NCI-H128 (cell line): ENCODE data around the gene NAV2.
"Not testable (repeated sequence)": the region's sequence is repeated elsewhere in the genome, so short reads cannot be mapped to it uniquely, and the experiment has no call there.

Experiments
- DNase-seq: peaks from one replicate; lab custom pipeline; 2025; ENCODE audit not compliant: unreplicated experiment; lab: John Stamatoyannopoulos, UW

Gene NAV2

DNA sequence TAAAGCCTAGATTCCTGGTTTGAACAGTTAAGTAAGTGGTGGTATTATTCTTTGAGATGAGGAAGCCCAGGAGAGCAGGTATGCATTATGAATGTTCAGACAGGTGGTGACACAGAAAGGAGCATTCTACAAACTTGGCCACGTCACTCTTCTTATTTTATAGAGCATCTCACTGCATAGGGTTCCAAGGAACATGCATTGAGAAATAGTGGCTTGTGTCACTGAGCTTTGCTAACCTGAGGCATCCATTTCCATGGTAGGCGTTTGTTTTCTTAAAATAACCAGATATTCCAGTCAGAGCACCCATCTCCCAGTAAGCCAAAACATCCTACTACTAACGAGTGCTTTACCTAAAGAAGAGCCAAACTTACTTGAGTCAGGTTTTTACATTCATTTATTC lies 169.7 kb downstream of the NAV2 start:
- DNase-seq = no peak

DNA sequence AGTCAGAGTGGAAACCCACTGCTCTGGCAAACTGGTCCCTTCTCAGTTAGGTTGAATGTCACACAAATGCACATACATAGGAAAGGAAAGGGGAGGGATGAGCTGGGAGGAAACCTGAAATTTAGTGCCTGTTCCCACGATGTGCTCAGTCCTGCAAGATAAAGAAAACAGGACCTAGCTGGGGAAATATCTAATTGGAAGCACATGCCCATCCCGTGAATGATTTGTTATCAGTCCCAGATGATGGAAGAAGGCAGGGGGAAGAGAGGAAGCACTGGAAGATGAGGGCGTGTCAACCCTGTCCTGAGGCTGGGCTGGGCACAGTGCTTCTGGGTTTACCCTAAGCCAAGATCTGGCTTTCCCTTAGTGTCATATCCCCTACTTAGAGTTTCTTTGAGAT lies 173.9 kb downstream of the NAV2 start:
- no peak for DNase-seq

DNA sequence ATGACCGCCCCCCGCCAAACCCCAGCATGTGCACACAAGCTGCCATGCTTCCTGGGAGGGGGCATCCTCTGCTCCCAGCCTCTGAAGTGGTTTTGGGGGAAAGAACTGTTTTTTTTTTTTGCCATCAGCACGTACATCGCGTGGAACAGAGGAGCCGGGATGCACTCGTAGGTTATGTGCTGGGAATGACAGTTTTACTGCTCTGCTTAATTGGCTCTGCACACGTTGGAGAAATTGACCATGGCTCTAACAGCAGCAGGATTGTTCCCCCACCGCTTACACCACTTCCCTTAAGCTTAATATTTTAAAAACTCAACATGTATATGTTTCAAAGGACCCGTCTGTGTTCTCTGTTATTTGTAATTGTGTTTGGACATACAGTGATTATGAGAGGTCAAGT lies 175.2 kb downstream of the NAV2 start:
- no peak for DNase-seq

DNA sequence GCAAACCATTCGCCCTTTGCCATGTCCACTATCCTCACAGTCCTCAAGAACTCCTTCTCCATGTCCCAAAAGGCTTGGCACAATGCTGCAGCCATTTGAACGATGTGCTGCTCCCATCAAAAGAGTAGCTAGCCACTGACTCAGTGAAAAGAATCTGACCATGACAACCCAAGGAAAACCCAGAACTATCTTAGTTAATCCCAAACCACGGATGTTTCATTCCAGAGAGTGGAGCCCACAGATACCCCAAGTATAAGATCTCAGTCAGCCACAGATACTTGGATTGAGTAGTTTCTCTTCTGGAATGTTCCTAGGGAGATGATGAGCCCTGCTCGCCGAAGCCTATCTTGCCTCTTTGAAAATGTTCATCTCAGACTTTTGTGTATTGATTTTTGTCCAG lies 176.9 kb downstream of the NAV2 start:
- no peak for DNase-seq

DNA sequence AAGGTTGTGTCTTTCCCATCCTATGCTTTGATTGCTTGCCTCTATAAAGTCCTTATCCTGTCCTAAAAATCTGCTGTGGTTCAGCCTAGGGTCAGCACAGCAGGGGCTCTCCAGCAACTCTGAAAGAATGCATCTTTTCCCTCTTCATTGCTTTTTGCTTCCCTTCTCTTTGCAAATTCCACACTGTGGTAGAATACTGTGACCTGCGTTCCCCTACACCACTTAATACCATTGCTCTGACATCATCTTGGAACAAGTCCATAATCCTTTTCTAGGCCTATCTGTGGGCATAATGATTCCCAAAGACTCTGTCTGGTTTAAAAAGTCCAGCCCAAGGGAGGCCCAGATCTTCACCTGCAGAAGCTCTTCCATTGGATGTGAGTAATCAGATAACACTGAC lies 177.7 kb downstream of the NAV2 start:
- no peak for DNase-seq

DNA sequence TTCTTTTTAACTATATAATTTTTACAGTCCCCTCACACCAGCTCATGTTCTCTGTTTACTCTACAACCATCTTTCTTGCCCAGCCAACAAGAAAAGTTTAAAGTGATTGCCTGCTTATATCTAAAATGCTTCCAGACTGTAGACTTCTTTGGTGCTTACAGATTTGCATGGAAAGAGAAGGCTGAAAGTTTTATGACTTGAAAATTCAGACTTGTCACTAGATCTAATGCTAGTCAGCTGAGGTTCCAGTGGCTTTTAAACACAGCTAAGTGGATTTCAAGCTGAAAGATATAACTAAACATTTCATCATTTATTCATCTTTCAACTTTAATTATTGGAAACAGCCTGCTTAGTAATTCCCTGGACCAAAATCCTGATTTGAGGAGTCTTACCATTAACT lies 178.4 kb downstream of the NAV2 start:
- DNase-seq = no peak

DNA sequence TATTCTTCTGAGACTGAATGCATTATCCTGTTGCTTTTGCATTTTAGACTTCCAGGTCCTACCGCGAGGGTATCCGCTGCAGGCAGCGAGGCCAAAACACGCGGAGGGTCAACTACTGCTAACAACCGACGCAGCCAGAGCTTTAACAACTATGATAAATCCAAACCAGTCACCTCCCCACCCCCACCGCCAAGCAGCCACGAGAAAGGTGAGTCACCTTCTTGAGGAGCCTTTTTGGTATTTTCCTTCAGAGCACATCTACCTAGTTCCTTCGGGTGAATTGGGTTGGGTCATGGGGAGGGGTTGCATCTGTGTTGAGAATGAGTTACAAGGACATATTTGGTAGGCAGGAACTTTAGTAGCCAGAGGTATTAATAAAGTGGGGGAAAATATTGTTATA lies 179.8 kb downstream of the NAV2 start:
- no peak for DNase-seq

DNA sequence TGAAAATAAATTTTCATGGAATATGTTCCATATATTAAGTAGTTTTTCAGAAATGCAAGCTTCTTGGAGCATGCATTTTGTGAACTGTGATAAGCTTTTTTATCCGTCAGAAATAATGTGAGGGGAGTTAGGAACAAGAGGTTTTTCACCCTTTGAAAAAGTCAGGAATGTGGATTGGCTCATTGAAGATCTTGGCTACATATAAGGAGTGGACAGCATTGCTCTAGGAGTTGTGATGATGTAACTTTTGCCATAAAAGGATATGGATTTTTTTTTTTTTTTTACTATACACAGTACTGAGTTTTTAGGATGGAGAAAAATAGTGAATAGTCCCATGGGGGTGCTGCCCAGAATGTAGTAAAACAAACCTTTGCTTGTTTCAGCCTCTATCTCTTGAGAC lies 180.2 kb downstream of the NAV2 start:
- no peak for DNase-seq

DNA sequence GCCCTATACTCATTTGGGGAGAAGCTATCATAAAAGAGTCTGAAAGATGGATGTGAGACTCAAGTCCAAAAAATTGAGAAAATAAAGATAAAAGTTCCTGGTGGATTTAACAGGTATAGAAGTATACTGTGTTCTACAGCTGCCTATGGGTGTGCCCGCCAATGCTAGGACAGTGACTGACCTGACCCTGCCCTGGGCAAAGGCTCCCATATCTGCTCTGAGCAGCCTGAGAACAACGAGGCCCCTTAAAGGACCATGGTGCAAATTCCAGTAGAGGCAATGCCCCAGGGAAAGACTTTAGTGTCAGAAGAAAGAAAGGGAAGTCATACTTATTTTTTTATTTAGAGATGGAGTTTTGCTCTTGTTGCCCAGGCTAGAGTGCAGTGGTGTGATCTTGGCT lies 181.8 kb downstream of the NAV2 start:
- DNase-seq = no peak

DNA sequence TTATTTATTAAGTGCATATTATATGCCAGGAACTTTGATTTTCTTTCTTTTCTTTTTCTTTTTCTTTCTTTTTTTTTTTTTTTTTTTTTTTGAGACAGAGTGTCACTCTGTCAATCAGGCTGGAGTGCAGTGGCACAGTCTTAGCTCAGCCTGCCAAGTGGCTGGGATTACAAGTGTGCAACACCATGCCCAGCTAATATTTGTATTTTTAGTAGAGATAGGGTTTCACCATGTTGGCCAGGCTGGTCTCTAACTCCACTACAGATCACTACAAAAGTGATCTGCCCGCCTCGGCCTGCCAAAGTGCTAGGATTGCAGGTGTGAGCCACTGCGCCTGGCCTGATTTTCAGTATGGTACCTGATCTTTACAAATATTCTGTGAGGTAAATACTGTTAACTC lies 182.4 kb downstream of the NAV2 start:
- not testable (repeated sequence) for DNase-seq

DNA sequence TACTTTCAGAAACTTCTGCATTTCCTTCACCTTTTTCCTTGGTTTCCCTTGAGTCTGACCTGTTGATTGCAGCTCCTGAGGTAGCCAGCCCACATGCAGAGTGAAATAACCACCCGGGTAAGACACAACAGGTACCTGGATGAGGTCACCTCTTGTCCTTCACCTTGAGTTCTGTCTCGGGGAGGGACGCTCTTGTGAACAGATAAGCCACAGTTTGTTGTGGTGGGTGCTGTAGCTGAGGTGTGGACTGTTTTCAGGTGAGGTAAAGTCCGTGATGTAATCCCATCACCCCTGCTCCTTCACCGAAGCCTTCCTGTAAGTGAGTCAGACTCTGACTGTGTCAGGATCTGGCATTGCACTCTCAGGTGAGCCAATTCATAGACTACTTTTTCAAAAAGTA lies 183.1 kb downstream of the NAV2 start:
- DNase-seq = no peak

DNA sequence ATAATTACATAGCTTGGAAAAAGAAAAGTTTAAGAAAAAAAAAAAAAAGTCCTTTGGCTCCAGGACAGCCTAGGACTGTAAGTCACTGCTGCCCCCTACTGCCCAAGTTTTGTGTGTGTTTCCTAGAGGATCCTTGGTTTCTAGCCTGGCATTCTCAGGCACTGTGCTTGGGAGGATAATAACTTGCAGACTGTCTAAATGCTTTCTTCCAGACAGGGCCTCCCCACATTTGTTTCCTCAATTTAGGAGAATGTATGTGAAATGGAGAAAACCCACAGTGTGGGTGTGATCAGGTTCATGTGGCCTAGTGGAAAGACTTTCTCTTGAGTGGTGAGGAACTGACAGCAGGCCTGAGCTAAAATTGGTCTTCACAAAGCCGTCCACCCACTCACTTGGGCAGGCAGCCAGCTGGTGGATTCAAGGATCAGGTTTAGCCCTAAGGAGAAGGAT lies 191.0 kb downstream of the NAV2 start:
- peak; percentile 7 for DNase-seq

DNA sequence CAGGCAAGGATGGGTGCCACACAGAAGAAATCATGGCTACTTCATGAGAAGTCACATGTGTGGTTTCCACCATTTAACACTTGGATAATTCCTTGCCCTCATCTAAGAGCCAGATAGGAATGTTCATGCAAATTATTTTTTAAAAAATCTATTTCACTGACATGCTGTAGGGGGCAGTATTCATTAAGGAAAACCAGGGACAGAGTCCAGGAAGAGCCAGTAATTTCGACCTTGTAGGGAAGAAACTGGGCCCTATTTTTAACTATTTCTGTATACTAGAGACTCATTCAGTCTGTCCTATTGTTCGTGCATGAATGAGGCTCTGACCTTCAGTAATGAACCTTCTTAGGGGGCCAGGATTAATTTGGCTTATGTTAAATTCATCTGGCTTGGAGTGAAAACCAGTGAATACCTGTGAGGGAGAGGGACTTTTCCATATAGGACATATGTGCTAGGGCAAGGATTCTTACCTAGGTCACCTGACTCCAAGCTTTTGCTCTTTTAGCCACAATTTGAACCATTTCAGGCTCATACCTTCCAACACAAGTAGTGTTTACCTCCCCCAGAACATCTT lies 192.7 kb downstream of the NAV2 start:
- no peak for DNase-seq

DNA sequence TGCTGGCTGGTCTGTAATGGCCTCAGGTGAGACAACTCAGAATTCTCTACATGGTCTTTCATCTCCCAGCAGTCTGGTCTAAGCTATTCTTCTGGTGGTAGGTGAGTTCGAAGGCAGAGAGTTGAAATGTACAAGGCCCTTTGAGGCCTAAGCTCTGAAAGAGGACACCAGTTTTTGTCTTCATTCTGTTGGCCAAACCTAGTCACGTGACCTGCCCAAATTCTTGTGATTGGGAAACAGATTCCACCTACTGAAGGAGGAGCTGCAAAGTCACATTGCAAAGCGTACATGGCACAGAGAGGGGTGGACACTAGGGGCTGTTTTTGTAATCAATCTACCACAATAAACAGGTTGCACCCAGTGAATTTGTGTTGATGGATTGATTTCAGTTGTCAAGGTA lies 193.5 kb downstream of the NAV2 start:
- no peak for DNase-seq

DNA sequence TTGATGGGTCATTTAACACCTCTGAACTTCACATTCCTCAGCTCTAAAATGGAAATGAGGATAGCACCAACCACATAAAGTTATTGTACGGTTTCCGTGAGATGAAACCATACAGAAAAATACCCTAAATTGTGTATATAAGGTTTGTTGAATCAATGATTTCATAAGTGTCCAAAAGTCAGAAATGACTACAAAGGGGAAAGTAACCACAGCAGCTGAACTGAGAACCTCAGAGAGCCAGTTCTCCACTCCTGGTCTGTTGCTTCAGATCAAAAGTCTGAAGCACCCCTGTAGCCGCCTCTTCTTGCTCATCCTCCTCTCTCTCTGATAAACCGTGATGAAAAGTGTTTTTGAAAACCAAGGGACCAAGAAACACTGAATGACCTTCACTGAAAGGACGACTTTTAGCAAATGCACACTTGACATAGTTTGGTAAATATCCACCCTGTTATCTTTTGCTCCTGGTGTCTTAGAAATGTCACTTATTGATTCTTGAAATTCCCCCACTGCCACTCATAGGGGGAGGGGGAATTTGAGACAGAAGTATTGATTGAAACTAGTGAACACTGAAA lies 194.5 kb downstream of the NAV2 start:
- no peak for DNase-seq

DNA sequence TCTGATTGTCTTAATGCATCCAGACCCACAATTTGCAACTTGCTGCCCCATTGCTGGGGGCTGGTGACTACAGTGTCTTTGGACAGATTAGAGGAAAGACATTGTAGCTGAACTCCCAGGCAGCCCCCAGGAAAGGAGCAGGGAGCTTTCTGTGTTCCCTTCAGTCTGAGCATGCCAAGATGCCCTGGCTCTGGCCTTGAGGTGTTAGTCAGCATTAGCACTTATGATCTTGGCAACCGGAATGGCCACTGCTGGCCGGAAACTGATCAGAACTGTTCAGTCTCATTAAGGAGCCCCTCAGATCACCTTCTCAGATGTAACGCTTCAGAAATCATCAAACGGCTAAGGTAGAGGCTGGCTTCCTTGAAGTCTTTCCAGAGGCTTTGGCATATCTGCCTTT lies 195.2 kb downstream of the NAV2 start:
- DNase-seq = no peak

DNA sequence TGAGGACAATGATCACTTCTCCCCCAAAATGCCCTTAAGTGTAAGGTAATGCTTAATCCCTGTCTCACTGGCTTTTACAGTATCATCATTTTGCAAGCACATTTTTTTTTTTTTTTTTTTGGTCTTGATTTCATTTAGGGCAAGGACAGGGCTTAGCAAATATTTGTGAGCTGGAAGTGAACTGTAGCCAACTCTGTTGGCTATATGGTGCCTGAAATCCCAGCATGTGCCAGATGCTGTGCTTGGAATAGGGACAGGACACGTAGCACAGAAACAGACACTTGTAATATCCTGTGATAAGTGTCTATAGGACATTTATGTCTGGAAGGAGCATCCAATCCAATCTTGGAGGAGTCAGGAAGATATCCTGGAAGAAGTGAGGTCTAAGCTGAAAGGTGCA lies 198.3 kb downstream of the NAV2 start:
- no peak for DNase-seq

DNA sequence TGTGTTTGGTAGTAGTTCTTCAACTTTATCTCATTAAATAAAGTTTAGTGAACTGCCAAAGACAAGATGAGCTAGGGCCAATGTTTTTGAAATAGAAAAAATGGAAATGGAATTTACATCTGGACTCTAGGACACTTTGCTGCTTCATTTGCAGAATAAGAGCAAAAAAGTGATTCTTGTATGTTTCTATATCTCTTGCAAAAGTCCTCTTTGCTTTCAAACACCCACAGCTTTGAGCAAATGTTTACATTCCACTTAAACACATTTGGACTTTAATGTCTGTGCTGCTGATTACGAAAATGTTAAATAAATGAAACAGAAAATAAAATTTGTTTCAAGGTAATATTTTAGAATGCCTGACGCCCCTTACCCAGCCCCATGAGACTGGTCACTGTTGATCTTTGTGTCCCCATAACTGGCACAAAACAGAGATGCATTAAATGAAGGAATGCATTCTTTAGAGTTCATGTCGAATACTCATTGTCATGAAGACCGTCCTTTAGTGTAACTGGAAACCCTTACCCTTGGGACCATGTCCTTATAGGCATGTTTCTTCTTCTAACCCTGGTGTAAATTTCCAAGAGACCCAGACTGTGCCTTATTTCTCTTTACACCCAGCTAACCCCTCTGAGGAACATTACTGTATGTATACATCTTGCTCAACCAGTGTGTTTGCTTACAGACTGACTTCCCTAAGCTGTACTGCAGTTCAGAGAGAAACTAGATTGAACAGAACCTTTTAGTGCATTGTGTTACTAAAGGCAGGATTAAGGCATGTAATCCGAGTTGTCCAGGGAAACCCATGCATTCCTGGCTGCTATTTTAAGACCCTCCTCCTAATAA lies 199.7 kb downstream of the NAV2 start:
- no peak for DNase-seq

DNA sequence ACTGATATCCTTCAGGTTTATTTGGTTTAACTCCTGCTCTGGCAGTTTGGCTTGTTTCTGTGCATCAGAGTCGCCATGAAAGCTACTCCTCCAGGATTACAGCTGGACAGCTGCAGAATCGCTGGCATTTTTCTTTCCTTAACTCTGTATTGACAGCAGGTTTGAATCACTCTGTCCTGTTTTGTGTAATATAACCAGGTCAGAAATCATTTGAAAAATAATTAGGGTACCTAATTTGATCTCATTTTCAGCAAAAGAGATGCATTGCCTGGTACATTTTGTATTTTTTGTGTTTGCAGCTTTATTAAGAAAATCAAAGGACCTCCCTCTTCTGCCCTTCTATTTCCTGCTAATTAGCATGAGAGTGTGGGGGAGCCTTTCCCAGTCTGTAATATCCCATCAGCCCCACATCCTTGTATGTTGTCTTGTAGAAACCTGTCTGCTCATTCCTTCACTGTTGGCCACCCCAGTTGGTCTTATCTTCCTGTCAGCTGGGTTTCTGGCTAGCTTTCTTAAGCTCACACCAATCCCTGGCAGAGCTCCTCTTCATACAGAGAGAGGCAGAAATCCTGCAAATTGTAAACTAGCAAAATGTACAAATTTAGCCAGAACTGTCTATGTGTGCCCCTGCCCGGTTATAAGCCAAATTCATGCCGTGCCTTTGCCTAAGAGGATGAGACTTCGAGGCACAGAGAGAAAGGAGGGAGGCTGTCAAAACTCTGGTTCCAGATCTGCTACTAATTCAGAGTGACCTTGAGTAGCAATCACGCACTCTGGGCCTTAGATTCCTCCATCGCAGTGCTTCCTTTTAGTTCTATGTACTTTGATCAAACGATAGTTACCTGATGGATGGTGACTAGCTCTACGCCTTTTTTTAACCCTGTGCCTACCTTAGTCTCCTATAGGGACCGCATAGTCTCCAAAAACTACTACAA lies 200.6 kb downstream of the NAV2 start:
- DNase-seq = no peak

DNA sequence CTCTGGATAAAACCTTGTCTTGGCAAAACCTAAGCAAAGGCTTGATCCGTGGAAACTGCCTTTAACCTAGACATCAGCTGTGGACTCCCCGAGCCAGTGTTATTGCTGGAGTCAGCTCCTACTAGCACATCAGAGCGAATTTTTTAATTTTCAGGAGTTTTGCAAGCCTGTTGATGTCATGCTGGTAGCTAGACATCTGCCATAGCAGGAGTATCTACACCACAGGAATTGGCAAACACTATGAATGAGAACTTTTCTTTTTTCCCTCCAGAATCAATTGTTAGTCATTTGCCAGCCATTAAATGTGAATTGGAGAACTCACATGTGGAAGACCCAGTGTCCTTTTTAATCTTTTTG lies 201.2 kb downstream of the NAV2 start:
- DNase-seq = no peak

DNA sequence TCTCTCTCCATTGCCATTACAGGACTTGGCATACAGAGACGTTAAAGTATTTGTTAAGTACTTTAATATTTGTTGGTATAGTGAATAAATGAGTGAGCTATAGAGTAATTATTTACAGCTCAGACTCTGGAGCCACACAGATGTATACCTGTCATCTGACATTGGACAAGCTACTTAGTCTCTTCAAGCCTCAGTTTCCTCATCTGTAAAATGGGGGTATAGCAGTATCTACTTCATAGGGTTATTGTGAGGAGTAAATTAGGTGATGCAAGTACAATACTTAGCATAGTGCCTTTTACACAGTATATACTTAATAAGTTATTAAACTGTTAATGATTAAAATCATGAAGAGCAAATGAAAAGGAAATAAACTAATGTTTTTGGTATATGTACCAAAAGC lies 203.2 kb downstream of the NAV2 start:
- DNase-seq = no peak

DNA sequence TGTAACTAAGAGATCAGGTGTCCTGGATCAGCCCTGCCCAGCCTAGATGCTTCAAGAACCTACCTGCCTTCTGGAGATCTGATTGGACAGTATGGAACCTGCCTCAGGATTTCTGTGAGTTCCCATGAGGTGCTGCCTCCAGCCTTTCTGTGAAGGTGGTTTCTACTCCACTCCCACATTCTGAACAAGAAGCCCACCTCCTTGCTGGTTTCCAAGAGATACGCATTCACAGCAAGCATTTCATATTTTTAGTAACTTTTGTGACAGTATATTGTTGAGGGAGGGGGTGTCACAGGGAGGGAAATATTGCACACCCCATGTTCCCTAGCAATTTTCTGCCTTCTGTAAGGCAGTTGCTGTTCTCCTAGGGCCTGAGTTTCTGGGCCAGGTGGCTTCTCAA lies 204.4 kb downstream of the NAV2 start:
- no peak for DNase-seq
